OCI-LY1 (cell line): ENCODE data around the gene FOXN3.

Source experiments
- CTCF ChIP-seq: fragments of 200-600 bp; sonication (generic), shearing (Covaris generic); IDR thresholded peaks from 2 replicates; pipeline ENCODE4 v1.5.1; 2017; ENCODE audit warnings: mild to moderate bottlenecking, antibody characterized with exemption, low read length, moderate library complexity, mixed read lengths
- EZH2 ChIP-seq: fragments of 200-600 bp; sonication (generic), shearing (Covaris generic); IDR thresholded peaks from 2 replicates; pipeline ENCODE4 v1.8.0; 2017; ENCODE audit warnings: borderline replicate concordance, mixed run types, mild to moderate bottlenecking, antibody characterized with exemption, low read length, moderate library complexity, mixed read lengths

- TF ChIP-seq CTCF, result no peak
- TF ChIP-seq EZH2, result no peak
Observed at GRCh38 chr14:89299587-89299986, 117.4 kb downstream of the FOXN3 start.
